ENCODE data around the gene USF2.

The USF2 gene

GRCh38 chr19:35301961-35302360 is 33.2 kb downstream of the USF2 start:
- DNase-seq (ENCODE audit: low read depth), result no peak

GRCh38 chr19:35302446-35302845 is 33.7 kb downstream of the USF2 start:
- no peak for DNase-seq (ENCODE audit: low read depth)

- no peak for DNase-seq (ENCODE audit: low read depth)
Observed at GRCh38 chr19:35303357-35303915, 34.7 kb downstream of the USF2 start.

GRCh38 chr19:35304036-35304435 is 35.3 kb downstream of the USF2 start:
- no peak for DNase-seq (ENCODE audit: low read depth)

- DNase-seq (ENCODE audit: low read depth), result no peak
Observed at GRCh38 chr19:35305181-35305580, 36.4 kb downstream of the USF2 start.

GRCh38 chr19:35306473-35307246 is 37.9 kb downstream of the USF2 start:
- DNase-seq (ENCODE audit: low read depth), result no peak

GRCh38 chr19:35307931-35308330 is 39.2 kb downstream of the USF2 start:
- no peak for DNase-seq (ENCODE audit: low read depth)

GRCh38 chr19:35308910-35309309 is 40.1 kb downstream of the USF2 start:
- no peak for DNase-seq (ENCODE audit: low read depth)

- DNase-seq (ENCODE audit: low read depth), result no peak
Observed at GRCh38 chr19:35309481-35310279, 40.9 kb downstream of the USF2 start.

- no peak for DNase-seq (ENCODE audit: low read depth)
Observed at GRCh38 chr19:35310331-35310730, 41.6 kb downstream of the USF2 start.

GRCh38 chr19:35310811-35311465 is 42.2 kb downstream of the USF2 start:
- DNase-seq (ENCODE audit: low read depth), result no peak

- DNase-seq (ENCODE audit: low read depth), result no peak
Observed at GRCh38 chr19:35311901-35312665, 43.3 kb downstream of the USF2 start.

GRCh38 chr19:35313587-35313986 is 44.8 kb downstream of the USF2 start:
- DNase-seq (ENCODE audit: low read depth), result no peak

- no peak for DNase-seq (ENCODE audit: low read depth)
Observed at GRCh38 chr19:35314031-35314430, 45.3 kb downstream of the USF2 start.

- no peak for DNase-seq (ENCODE audit: low read depth)
Observed at GRCh38 chr19:35314858-35315470, 46.2 kb downstream of the USF2 start.

- no peak for DNase-seq (ENCODE audit: low read depth)
Observed at GRCh38 chr19:35315883-35316282, 47.1 kb downstream of the USF2 start.

- DNase-seq (ENCODE audit: low read depth), result no peak
Observed at GRCh38 chr19:35316560-35316959, 47.8 kb downstream of the USF2 start.

GRCh38 chr19:35317464-35318043 is 48.8 kb downstream of the USF2 start:
- no peak for DNase-seq (ENCODE audit: low read depth)

GRCh38 chr19:35318679-35319448 is 50.1 kb downstream of the USF2 start:
- no peak for DNase-seq (ENCODE audit: low read depth)

- DNase-seq (ENCODE audit: low read depth), result no peak
Observed at GRCh38 chr19:35320065-35320713, 51.4 kb downstream of the USF2 start.

Measured in stimulated activated CD8-positive, alpha-beta memory T cell treated with anti-CD3 and anti-CD28 coated beads, Interleukin-12 subunit alpha, Interleukin-12 subunit beta, amount 100 ng/mL, for 4 hours (primary cell).